ENCODE results near the gene ATP8A2.

The ATP8A2 gene

DNA sequence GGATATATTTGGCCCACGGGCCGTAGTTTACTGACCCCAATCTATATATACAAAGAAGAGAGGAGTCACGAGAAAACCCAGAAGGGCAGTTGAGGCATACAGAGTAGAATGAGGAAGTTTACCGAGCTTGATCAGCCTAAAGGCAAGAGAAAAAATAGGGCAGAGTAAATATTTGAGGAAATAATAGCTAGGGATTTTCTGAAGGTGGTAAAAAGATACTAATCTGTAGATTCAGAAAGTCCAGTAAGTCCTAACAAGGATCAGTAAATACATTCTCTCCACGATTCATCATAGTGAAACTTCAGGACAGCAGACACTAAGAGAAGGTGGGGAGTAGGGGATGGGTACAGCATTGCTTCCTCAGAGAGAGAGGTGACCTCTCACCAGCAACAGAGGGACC is 248.1 kb downstream of the ATP8A2 start:
- no peak for DNase-seq

DNA sequence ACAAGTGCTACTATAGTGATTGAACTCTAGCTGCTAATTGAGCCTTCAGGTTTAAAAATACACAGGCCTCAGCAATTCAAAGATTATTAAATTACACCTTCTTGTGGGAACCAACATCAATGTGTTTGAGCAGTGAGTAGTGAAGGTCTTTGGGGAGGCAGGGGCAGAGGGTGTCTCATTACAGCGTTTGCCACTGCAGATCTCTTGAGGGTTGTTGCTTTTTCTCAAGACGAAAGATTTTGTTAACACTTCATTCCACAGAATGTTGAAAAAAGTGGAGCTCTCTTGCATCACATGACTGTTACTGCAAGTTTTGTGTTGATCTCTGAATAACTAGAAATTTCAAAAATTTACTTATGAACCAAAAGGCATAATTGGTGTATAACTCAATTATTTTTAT is 253.6 kb downstream of the ATP8A2 start:
- DNase-seq = no peak

- no peak for DNase-seq
Observed at GRCh38 chr13:25630329-25630900, 258.6 kb downstream of the ATP8A2 start.

- no peak for DNase-seq
Observed at GRCh38 chr13:25632166-25632888, 260.6 kb downstream of the ATP8A2 start.

DNA sequence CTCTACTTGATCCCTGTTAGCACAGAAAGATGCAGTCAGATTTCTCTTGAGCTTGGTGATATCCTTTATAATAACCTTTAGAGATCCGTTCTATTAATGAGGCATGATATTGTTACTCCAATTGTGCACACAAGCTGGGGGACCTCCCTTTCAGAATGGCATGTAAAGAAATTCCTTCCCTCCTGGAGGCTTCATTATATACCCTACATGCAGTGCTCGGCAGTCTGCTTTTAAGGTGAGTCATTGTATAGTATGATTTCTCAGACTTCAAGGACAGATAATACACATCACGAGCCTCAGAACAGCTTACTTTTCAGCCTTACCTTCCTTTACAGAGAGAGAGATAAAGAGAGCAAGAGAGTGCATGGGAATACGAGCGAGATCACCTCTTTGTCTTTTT is 261.3 kb downstream of the ATP8A2 start:
- DNase-seq = no peak

GRCh38 chr13:25645681-25646080 is 273.9 kb downstream of the ATP8A2 start:
- DNase-seq = no peak

GRCh38 chr13:25649001-25649633 is 277.3 kb downstream of the ATP8A2 start:
- DNase-seq = no peak

DNA sequence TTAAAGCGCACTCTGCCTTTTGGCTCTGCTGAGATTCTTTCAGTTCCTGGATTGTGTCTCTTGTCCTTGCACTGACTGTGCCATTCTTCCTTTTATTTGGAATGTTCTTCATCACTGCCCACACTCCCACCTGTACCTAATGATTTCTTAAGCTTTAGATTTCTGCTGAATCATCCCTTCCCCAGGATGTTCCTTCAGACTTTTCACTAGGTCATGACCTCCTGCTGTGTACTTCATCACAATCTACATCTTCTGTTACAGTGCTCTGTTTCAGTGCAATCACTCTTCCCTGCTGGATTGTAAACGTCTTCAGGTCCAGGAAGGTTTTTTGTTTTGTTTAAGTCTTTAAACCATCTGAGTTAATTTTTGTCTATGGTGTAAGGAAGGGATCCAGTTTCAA is 281.0 kb downstream of the ATP8A2 start:
- DNase-seq = no peak

GRCh38 chr13:25654322-25654721 is 282.5 kb downstream of the ATP8A2 start:
- no peak for DNase-seq

GRCh38 chr13:25657157-25657556 is 285.4 kb downstream of the ATP8A2 start:
- DNase-seq = no peak

- no peak for DNase-seq
Observed at GRCh38 chr13:25659091-25659795, 287.5 kb downstream of the ATP8A2 start.

DNA sequence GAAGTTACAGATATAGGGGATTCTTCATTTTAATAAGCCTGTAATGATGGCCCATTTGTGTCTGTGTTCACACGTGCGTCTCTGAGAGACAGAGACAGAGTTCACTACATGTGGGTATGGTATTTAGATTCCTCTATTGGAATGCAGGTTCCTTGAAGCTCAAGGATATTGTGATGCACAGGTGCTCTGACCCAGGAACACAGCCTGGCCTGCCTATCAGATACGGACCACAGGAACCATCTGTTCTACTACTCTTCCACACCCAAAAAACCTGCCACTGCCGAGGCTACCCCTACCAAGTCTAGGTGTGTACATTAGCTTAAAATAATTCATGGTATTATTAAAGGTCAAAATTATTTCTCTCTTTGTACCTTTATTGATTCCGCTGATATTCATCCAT is 289.2 kb downstream of the ATP8A2 start:
- DNase-seq = no peak

DNA sequence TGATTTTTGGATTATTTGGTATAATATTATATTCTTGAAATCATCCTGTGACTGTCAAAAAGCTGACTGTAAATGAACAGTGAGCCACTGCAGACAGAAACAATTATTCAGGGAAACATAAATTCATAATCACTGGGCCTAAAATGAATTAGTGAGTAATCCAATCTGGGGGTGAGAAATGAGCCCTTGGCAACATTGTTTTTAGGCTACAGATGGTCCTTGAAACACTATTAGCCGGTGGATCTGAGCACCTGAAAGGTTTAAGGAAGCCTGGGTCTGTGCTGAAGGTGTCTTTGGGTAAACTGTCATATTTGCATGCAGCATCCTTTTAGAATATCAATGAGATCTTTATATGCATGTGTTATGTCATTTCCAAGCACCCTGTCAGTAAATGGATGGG is 290.7 kb downstream of the ATP8A2 start:
- DNase-seq = no peak

DNA sequence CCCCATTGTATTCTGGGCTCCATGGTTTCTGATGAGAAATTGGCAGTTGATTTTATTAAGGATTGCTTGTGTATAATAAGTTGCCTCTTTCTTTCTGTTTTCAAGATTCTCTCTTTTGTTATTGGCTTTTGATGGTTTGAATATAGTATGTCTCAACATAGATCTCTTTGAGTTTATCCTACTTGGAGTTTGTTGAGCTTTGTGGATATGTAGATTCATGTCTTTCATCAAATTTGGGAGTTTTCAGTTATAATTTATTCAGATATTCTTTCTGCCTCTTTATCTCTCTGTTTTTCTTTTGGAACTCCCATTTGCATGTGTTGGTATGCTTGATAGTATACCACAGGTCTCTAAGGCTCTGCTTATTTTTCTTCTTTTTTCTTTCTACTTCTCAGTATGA is 296.6 kb downstream of the ATP8A2 start:
- DNase-seq = no peak

DNA sequence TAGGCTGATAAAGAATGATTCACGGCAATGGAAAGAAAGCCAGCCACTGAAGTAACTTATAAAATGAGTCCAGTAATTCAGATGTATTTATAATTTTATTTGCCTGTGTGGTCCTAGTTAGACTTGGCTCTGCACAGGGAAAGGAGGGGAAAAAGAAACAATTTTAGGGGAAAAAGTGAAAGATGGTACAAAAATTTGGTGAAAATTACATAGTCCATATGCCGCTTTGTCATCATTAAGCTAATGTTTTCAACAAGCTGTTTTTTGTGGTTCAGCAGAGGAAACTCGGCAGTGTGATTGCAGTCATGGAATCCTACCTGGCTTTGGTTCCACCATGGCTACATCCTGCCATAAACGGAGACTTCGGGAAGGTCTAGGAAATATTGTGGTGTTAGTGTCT is 301.9 kb downstream of the ATP8A2 start:
- no peak for DNase-seq

DNA sequence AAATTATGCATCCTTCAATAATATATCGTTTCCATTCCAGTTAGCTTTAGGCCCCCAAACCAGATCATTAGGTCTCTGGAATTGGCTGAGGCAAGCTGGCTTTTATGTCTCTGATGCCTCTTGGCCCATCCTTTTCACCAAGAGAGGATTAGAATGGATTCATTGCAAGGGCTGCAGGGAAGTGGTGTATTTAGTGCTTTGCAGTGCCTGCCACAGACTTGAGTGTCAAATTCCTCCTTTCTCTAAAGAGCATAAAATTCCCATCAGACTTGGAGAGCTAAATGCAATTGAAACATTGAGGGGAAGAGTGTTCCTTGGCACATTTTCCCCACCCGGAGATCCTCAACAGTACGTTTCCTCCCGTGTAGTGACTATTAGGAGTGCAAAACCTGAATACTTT is 302.6 kb downstream of the ATP8A2 start:
- no peak for DNase-seq

DNA sequence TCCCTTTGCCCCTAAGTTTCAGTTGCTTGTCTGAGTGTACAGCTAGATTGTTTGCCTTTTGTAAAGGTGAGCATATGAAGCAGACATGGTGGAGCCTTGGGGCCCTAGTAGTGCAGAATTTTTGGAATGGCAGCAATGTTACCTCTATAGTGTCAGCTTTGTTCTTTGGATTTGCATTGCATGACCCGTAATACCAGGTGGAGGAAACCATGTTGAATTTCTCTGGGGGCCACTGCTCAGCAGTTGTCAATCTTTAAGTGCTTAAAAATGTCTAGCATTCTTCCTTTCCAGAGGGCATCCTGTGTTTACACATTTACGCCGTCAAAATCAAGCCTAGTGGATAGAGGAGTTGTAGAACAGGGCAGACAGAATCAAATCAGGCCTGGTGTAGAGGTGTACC is 303.3 kb downstream of the ATP8A2 start:
- no peak for DNase-seq

GRCh38 chr13:25677956-25678355 is 306.2 kb downstream of the ATP8A2 start:
- no peak for DNase-seq

GRCh38 chr13:25678398-25678797 is 306.6 kb downstream of the ATP8A2 start:
- DNase-seq = no peak

GRCh38 chr13:25679159-25679558 is 307.4 kb downstream of the ATP8A2 start:
- no peak for DNase-seq

DNA sequence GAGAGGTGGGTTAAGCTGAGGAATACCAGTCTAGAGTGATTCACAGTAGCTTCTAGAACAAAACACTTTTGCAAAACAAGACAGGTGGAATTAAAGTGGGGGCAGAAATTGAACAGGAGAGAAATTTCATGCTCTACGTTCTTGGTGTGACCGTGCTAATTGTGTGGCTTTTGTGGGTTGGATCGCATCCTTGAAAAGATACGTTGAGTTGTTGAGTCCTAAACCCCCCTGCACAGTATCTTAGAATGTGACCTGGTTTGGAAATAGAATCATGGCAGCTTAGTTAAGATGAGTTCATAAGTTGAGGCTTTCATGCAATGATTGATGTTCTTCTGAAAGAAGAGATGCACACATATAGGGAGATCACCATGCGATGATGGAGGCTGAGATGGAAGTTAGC is 308.2 kb downstream of the ATP8A2 start:
- DNase-seq = no peak

GRCh38 chr13:25682276-25682675 is 310.5 kb downstream of the ATP8A2 start:
- DNase-seq = no peak

All from nucleus accumbens (tissue), 56 donors.